Activated CD4-positive, alpha-beta memory T cell treated with anti-CD3 and anti-CD28 coated beads, Interleukin-2, amount 10 ng/mL, durations not matched to agents 7 days and 5 days (primary cell): ENCODE data around the gene TXLNG. TPM values are rescaled to one million over a fixed set of nuclear protein-coding genes. Genes with fewer than 3 reads are reported as not detected.
A peak's percentile ranks its signal among the peaks of the same experiment; 100 is the strongest.
"Not testable (repeated sequence)": the region's sequence is repeated elsewhere in the genome, so short reads cannot be mapped to it uniquely, and the experiment has no call there.

Source experiments
- CTCF ChIA-PET: fragments of 350-600 bp; sonication (Branson Sonifier 250); formaldehyde crosslinking; loops from one replicate; lab custom pipeline; 2021; ENCODE audit warnings: antibody characterized with exemption, inconsistent platforms; lab: Charles Lee
- POLR2A ChIA-PET: fragments of 350-600 bp; sonication (Branson Sonifier 250); formaldehyde crosslinking; loops from one replicate; lab custom pipeline; 2021; ENCODE audit warnings: antibody characterized with exemption; lab: Charles Lee
- DNase-seq: peaks from one replicate; pipeline ENCODE4 v3.0.0-alpha.2; 2020
- H3K27ac Mint-ChIP-seq: one replicate; pipeline ENCODE4 v1.8.0; 2021; ENCODE audit warnings: mild to moderate bottlenecking, mixed read lengths
- H3K27me3 Mint-ChIP-seq: one replicate; pipeline ENCODE4 v1.8.0; 2021; ENCODE audit warnings: mixed read lengths
- H3K36me3 Mint-ChIP-seq: one replicate; pipeline ENCODE4 v1.8.0; 2021; ENCODE audit warnings: low read depth, mixed read lengths
- H3K4me1 Mint-ChIP-seq: one replicate; pipeline ENCODE4 v1.8.0; 2021; ENCODE audit warnings: mixed read lengths
- H3K4me3 Mint-ChIP-seq: one replicate; pipeline ENCODE4 v1.8.0; 2021; ENCODE audit warnings: mild to moderate bottlenecking, mixed read lengths
- H3K9me3 Mint-ChIP-seq: one replicate; pipeline ENCODE4 v1.8.0; 2021; ENCODE audit warnings: mixed read lengths
- total RNA-seq, 2 experiments: library from RNA; stranded (reverse); gene quantifications; one replicate each; pipeline ENCODE4 v1.2.3, GENCODE V29; 2021

TXLNG gene
- total RNA-seq, 2 experiments from 2014 or later, result 9.4 to 9.8 TPM

GRCh38 chrX:16851827-16852226, 65.6 kb downstream of the TXLNG start:
- POLR2A ChIA-PET, result no interaction called here

GRCh38 chrX:16852617-16853179, 66.4 kb downstream of the TXLNG start:
- ChIA-PET POLR2A (interaction anchor here (0.6 to 1.2 kb wide), 2 partner anchors 8 to 20 kb away, joined by 3 to 4 read pairs; no protein-coding TSS in a partner anchor), CTCF (interaction anchor here (1.3 kb wide), 1 partner anchor 31 kb away, joined by 3 read pairs; no protein-coding TSS in a partner anchor)
- H3K27ac Mint-ChIP-seq, result no peak overlapping the region
- no peak for DNase-seq
- no peaks in the 10 kb centered on the region for H3K9me3 Mint-ChIP-seq
- H3K4me3 Mint-ChIP-seq, result no peak overlapping the region
- peaks cover 70% of the 10 kb centered on the region for H3K36me3 Mint-ChIP-seq
- peaks cover 33% of the 10 kb centered on the region for H3K4me1 Mint-ChIP-seq
- no peaks in the 10 kb centered on the region for H3K27me3 Mint-ChIP-seq

More at GRCh38 chrX:16851827-16852226, 65.6 kb downstream of the TXLNG start:
- Mint-ChIP-seq H3K9me3 (no peaks in the 10 kb centered on the region), H3K4me3 (no peak overlapping the region), H3K27me3 (no peaks in the 10 kb centered on the region), H3K27ac (no peak overlapping the region), H3K36me3 (peaks cover 64% of the 10 kb centered on the region), H3K4me1 (peaks cover 30% of the 10 kb centered on the region)
- CTCF ChIA-PET, result no interaction called here
- DNase-seq, result no peak

- CTCF ChIA-PET, result interaction anchor here (1.3 kb wide), 1 partner anchor 30 kb away, joined by 3 read pairs; no protein-coding TSS in a partner anchor
- Mint-ChIP-seq H3K4me1 (peaks cover 33% of the 10 kb centered on the region), H3K9me3 (no peaks in the 10 kb centered on the region), H3K36me3 (peaks cover 61% of the 10 kb centered on the region), H3K27ac (peak overlapping the region; percentile 16), H3K27me3 (no peaks in the 10 kb centered on the region), H3K4me3 (no peak overlapping the region)
- no peak for DNase-seq
- POLR2A ChIA-PET, result interaction anchor here (1.2 kb wide), 1 partner anchor 20 kb away, joined by 4 read pairs; no protein-coding TSS in a partner anchor
These were observed 67.3 kb downstream of the TXLNG start for GRCh38 chrX:16853537-16853936.

- POLR2A ChIA-PET, result interaction anchor here (0.9 to 1.5 kb wide), 2 partner anchors 12 to 14 kb away, joined by 3 to 4 read pairs; no protein-coding TSS in a partner anchor
- H3K4me3 Mint-ChIP-seq, result no peak overlapping the region
- H3K4me1 Mint-ChIP-seq, result peaks cover 45% of the 10 kb centered on the region
- peaks cover 60% of the 10 kb centered on the region for H3K36me3 Mint-ChIP-seq
- H3K27ac Mint-ChIP-seq, result peak overlapping the region; percentile 59
- CTCF ChIA-PET, result interaction anchor here (0.6 to 0.7 kb wide), 2 partner anchors 272 to 1969 kb away, joined by 3 to 5 read pairs; no protein-coding TSS in a partner anchor
- no peaks in the 10 kb centered on the region for H3K27me3 Mint-ChIP-seq
- no peak for DNase-seq
- H3K9me3 Mint-ChIP-seq, result no peaks in the 10 kb centered on the region
These were observed 69.3 kb downstream of the TXLNG start for GRCh38 chrX:16855363-16856075.

GRCh38 chrX:16856076-16856404, 69.8 kb downstream of the TXLNG start:
- POLR2A ChIA-PET, result interaction anchor here (1.5 to 1.6 kb wide), 2 partner anchors 12 to 13 kb away, joined by 4 read pairs; no protein-coding TSS in a partner anchor
- Mint-ChIP-seq H3K36me3 (peaks cover 60% of the 10 kb centered on the region), H3K4me1 (peaks cover 45% of the 10 kb centered on the region), H3K27ac (peak overlapping the region; percentile 59)
- CTCF ChIA-PET, result interaction anchor here (0.7 kb wide), 1 partner anchor 273 kb away, joined by 5 read pairs; no protein-coding TSS in a partner anchor
- not testable (repeated sequence) for H3K9me3 Mint-ChIP-seq, H3K4me3 Mint-ChIP-seq, H3K27me3 Mint-ChIP-seq
- DNase-seq, result peak; percentile 35

- POLR2A ChIA-PET, result interaction anchor here (1.6 to 1.8 kb wide), 3 partner anchors 10 to 13 kb away, joined by 3 to 4 read pairs (median 4); no protein-coding TSS in a partner anchor
- H3K36me3 Mint-ChIP-seq, result peaks cover 56% of the 10 kb centered on the region
- H3K9me3 Mint-ChIP-seq, result no peaks in the 10 kb centered on the region
- CTCF ChIA-PET, result no interaction called here
- DNase-seq, result no peak
- no peaks in the 10 kb centered on the region for H3K27me3 Mint-ChIP-seq
- peaks cover 45% of the 10 kb centered on the region for H3K4me1 Mint-ChIP-seq
- no peak overlapping the region for H3K4me3 Mint-ChIP-seq
- no peak overlapping the region for H3K27ac Mint-ChIP-seq
These were observed 70.5 kb downstream of the TXLNG start for GRCh38 chrX:16856744-16857143.

DNA sequence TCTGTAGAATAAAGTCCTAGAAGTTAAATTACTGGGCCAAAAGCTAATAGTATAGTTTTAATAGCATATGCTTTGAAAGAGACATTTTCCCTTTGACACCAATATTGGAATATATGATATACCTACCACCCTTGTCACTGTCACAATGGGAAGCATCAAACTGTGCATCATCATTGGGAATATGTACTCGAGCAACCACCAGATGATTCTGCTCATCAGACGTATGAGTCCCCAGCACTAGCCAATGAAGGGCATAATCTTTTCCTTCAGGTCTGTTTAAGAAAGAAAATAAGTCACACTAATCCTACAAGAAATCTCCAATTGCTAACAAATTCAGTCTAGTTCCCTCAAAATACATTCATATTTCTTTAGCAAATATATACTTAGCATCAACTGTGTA, 76.6 kb downstream of the TXLNG start:
- ChIA-PET CTCF (no interaction called here), POLR2A (no interaction called here)
- Mint-ChIP-seq H3K9me3 (no peaks in the 10 kb centered on the region), H3K27ac (no peak overlapping the region), H3K36me3 (peaks cover 39% of the 10 kb centered on the region), H3K4me3 (no peak overlapping the region), H3K27me3 (no peaks in the 10 kb centered on the region), H3K4me1 (peaks cover 36% of the 10 kb centered on the region)
- DNase-seq, result no peak

GRCh38 chrX:16867947-16868346, 81.7 kb downstream of the TXLNG start:
- POLR2A ChIA-PET, result interaction anchor here (0.9 to 1.1 kb wide), 3 partner anchors 10 to 14 kb away, joined by 3 to 4 read pairs (median 3); no protein-coding TSS in a partner anchor
- Mint-ChIP-seq H3K4me3 (peak overlapping the region; percentile 95), H3K4me1 (peaks cover 40% of the 10 kb centered on the region), H3K36me3 (peaks cover 30% of the 10 kb centered on the region), H3K27me3 (no peaks in the 10 kb centered on the region), H3K9me3 (no peaks in the 10 kb centered on the region), H3K27ac (no peak overlapping the region)
- DNase-seq, result no peak
- CTCF ChIA-PET, result interaction anchor here (2.8 kb wide), 1 partner anchor 15 kb away, joined by 21 read pairs; no protein-coding TSS in a partner anchor

- CTCF ChIA-PET, result no interaction called here
- Mint-ChIP-seq H3K4me1 (peaks cover 36% of the 10 kb centered on the region), H3K9me3 (no peaks in the 10 kb centered on the region), H3K27ac (peak overlapping the region; percentile 92), H3K27me3 (no peaks in the 10 kb centered on the region), H3K4me3 (peak overlapping the region; percentile 95), H3K36me3 (peaks cover 23% of the 10 kb centered on the region)
- POLR2A ChIA-PET, result interaction anchor here (0.9 to 3.0 kb wide), 6 partner anchors 11 to 176 kb away, joined by 3 to 21 read pairs (median 4); no protein-coding TSS in a partner anchor
- DNase-seq, result no peak
These were observed 82.7 kb downstream of the TXLNG start for GRCh38 chrX:16868920-16869319.

DNA sequence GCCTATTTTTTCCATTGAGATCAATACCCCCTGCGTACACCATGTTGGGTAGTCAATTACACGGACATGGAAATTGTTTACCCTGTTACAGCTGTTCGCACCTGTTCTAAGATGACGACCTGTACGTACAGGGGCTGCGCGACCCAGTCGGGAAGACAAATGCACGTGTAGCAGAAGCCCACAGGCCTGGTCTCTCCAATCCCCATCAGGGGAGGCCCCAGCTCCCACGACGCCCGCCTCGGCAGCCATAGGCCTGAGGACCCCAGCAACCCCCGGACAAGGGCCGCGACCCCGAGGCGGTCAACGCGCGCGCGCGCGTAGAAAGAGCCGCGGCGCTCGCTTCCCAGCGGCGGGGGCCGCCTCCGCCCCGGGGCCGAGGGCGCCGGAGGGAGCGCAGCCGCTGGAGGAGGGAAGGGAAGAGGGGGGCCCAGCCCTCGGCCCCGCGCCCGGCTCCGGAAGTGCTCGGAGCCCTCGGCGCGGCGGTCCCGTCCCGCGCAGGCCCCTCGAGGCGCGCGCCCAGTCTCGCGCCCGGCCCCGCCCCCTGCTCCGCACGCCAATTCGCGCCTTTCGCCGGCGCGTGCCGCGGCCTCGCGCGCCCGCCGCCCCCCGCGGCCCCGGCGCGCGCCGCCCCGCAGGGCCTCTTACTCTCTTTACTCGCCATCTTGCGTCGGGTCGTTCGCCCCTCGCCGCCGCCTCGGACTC, 83.3 kb downstream of the TXLNG start:
- Mint-ChIP-seq H3K27me3 (no peaks in the 10 kb centered on the region), H3K36me3 (peaks cover 23% of the 10 kb centered on the region), H3K4me1 (peaks cover 33% of the 10 kb centered on the region), H3K9me3 (no peaks in the 10 kb centered on the region), H3K4me3 (peak overlapping the region; percentile 95), H3K27ac (peak overlapping the region; percentile 97)
- ChIA-PET CTCF (interaction anchor here (2.1 kb wide), 1 partner anchor 13 kb away, joined by 10 read pairs; no protein-coding TSS in a partner anchor), POLR2A (interaction anchor here (0.9 to 3.0 kb wide), 7 partner anchors 11 to 175 kb away, joined by 3 to 21 read pairs (median 4); no protein-coding TSS in a partner anchor)
- peak; percentile 53 for DNase-seq

GRCh38 chrX:16870095-16870861, 84.0 kb downstream of the TXLNG start, which contains the start of gene RBBP7:
Gene RBBP7, minus strand, starts transcription at chrX:16870362. Its CDS starts 309 bp downstream, at chrX:16870053.
- peak within 1 kb of the TSS; percentile 95 for H3K4me3 Mint-ChIP-seq
- peaks cover 33% of the 10 kb centered on the region for H3K4me1 Mint-ChIP-seq
- no peaks in the 10 kb centered on the region for H3K9me3 Mint-ChIP-seq
- H3K36me3 Mint-ChIP-seq, result peaks cover 23% of the 10 kb centered on the region
- peak; percentile 90 for DNase-seq
- peak within 1 kb of the TSS; percentile 97 for H3K27ac Mint-ChIP-seq
- ChIA-PET CTCF (interaction anchor here (1.0 to 2.1 kb wide), 2 partner anchors 12 to 44 kb away, joined by 3 to 10 read pairs; no protein-coding TSS in a partner anchor), POLR2A (interaction anchor here (1.1 to 3.0 kb wide), 4 partner anchors 10 to 43 kb away, joined by 4 to 21 read pairs (median 4); no protein-coding TSS in a partner anchor)
- H3K27me3 Mint-ChIP-seq, result peaks cover 7% of the 10 kb centered on the region
